ENCODE results near the gene L1CAM. TPM values are rescaled to one million over a fixed set of nuclear protein-coding genes. Genes with fewer than 3 reads are reported as not detected.

The L1CAM gene
- total RNA-seq, 1 experiment from 2014 or later, result 7.9 TPM

DNA sequence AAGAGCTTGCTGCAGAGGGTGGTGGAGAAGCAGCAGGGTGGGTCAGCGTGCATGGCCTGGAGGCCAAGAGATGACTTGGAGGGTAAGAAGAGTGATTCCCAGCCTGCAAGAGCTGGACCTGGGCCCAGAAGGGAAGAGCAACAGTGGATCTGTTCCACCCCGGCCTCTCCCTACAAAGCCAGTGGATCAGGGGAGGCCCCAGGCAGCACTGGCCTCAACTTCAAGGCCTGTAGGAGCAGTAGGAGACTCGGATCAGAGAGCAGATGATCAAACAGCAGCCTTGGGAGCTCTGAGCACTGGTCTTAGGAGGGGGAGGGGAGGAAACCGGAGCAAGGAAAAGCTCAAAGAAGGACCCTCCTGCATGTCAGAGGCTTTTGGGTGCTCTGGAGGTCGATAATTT lies 7.6 kb downstream of the L1CAM start:
- DNase-seq (ENCODE audit: low spot score), result no peak

DNA sequence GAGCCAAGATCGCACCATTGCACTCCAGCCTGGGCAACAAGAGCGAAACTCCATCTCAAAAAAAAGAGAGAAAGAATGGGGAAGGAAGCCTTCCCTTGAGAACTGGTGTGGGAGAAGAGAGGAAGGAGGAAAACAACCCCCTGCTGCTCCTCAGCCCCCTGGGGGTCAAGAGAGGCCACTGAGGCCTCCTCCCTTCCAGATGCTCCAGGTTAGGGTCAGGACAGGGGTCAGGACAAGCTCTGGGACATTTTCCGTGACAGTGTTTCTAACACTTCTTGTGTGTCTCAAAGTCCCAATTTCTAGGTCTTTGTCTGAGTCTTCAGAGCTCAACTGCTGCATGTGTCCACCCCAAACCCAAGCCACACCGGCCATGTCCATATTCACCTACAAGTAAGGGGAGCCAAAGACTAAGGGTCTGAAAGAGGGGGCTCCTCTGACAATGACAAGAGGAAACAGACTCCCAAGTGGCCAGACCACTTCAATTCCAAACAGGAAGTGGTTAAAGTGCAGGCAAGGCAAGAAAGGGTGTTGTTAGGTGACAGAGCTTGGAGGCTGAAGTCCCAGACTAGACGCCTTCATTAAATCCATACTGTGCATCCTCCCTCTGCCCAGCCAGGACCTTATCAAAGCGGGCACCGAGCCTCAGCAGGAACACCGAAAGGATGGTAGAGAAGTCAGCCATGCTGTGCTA lies 8.3 kb downstream of the L1CAM start:
- no peak for DNase-seq (ENCODE audit: low spot score)

- DNase-seq (ENCODE audit: low spot score), result no peak
These were observed 9.9 kb downstream of the L1CAM start for GRCh38 chrX:153876112-153876491.

GRCh38 chrX:153875391-153876111 lies 10.4 kb downstream of the L1CAM start:
- no peak for DNase-seq (ENCODE audit: low spot score)

- no peak for DNase-seq (ENCODE audit: low spot score)
These were observed 11.4 kb downstream of the L1CAM start for GRCh38 chrX:153874366-153875125.

- no peak for DNase-seq (ENCODE audit: low spot score)
These were observed 11.9 kb downstream of the L1CAM start for GRCh38 chrX:153874085-153874365.

GRCh38 chrX:153873282-153874084 lies 12.5 kb downstream of the L1CAM start:
- DNase-seq (ENCODE audit: low spot score), result no peak

DNA sequence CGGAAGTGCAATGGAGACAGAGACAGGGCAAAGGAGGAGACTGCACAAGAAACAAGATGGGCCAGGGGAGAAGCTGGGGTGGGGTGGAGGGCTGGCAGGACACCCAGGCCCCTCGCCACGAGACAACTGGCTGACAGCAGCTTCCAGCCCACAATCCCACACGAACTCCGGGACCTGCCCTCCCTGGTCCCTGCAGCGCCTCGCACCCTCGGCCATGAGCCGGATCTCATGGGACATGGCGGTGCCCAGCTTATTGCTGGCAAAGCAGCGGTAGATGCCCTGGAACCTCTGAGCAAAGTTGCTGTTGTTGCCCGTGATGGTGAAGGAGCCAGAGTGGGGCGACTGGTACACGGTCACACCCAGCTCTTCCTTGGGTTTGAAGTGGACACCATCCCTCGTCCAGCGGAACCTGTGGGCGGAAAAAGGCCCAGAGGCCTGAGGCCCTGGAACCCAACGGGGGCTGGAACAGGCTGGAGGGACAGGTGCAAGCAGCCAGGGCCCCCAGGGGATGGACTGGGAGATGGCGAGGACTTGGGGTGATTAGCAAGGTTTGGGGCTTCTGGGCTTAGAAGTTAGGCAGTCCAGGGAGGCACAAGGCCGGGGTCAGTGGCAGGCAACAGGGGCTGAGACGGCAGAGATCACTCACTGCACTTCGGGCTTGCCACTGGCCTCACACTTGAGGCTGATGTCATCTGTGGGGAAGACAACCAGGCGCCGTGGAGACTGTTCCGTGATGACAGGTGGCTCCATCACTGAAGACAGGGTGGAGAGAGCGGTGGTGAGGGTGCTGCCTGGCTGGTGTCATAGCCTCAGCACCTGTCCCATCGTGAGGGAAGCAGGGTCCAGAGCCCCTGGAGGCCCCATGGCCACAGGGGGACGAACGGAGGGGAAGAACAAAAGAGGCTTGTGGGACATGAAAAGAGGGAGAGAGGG lies 13.8 kb downstream of the L1CAM start:
- DNase-seq (ENCODE audit: low spot score), result no peak

GRCh38 chrX:153871451-153871850 lies 14.5 kb downstream of the L1CAM start:
- DNase-seq (ENCODE audit: low spot score), result no peak

DNA sequence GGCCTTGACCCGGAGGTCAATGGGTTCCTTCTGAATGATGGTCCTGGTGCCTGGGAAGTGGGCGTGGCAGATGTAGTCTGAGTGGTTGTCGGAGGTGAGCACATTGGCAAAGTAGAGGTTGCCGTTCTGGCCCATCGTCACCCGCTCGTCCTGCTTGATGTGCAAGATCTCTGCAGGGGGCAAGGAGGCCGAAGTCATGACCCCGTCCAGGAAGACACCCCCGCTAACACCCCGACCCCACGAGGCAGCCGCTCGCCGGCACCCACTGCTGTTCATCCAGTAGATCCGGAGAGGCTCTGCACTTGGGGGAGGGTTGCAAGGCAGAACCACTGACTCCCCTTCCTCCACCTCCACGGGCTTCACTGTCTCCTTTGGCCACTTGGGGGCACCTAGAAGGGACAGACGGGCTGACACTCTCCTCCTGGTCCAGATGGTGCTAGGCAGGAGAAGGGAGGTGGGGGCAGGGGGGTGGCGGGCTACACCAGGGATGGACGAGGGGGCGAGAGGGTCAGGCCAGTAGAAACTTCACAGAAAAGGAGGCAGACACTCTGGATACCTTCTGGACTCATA lies 15.1 kb downstream of the L1CAM start:
- DNase-seq (ENCODE audit: low spot score), result no peak

DNA sequence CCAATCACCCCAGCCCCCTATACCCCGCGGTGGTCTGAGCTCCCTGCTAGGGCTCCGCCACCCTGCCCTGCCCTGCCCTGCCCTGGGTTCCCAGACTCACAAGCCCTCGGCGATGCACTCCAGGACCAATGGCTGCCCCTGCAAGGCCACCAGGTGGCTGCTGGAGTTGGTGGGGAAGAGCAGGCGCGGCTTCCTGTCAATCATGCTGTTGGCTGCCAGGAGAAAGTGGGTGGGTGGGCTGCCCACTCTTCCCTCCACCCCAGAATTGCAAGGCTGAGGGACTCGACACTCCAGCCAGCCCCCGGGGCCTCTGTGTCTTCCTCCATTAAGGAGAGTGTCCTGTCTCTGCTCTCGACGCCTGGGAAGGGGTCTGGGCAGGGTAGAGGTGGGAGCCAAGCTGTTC lies 15.7 kb downstream of the L1CAM start:
- DNase-seq (ENCODE audit: low spot score), result no peak

DNA sequence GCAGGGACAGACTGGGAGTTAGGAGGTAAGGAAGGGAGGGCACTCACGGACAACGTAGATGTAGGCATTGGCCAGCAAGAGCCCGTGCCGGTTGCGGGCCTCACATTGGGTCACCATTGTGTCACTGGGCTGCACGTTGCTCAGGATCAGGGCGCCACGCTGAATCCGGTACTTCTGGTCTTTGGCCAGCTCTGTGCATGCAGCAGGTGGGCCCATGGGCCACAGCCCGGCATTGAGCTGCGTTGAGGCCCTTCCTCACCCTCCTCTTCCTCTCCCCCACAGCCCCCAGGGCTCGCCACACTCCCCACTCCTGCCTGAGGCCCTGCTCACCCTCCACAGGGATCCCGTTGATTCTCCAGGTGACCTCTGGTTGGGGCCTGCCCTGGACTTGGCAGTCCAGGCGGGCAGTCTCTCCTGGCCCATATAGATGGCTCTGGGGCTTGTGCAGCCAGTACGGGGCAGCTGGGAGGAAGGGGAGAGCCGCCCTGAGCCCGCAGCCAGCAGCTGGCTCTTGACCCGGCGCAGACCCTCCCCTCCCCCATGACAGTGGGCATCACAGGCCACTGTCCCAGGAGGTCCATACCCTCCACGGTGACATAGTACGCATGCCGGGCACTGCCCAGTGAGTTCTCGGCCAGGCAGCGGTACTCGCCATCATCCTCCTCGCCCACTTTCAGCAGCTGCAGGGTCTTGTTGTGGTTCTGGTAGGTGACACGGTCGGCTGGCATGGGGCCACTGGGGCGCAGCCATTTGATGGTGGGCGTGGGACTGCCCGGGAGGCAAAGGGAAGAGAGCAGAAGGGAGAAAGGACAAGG lies 16.3 kb downstream of the L1CAM start:
- no peak for DNase-seq (ENCODE audit: low spot score)

DNA sequence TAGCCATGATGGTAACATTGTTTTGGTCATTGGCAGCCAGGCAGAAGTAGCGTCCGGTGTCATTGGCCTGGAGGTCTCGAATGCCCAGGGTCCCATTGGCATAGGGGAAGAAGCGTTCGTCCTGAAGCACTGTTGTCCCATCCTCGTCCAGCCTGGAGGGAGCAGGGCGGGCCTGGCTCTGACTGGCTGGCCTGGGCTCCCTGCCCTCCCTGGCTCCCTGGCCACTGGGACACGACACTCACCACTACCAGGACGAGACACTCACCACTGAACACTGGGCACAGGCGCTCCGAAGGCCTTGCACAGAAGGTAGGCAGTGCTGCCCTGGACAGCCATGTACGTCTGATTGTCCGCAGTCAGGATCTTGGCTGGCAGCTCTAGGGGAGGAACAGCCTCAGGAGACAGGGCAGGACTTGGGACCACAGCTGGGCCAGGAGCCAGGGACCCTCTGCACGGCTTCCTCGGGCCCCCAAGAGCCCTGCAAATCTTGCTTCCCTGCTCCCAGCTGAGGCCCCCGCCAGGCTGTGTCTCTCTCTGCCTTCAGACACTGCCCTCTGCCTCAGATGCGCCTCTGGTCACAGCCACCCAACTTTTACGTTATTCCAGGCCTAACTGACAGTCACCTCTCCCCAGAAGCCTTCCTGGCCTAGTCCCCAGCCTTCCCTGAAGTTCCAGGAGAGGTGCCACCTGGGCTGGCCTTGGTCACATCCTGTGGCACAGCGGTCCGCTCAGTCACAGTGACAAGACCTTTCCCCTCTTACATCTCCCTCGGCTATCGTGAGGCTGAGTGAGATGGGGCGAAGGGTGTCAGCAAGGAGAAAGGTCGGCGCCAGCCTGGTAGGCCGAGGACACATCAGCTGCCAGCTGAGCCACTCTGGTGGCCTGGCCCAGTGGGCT lies 17.1 kb downstream of the L1CAM start:
- DNase-seq (ENCODE audit: low spot score), result no peak

DNA sequence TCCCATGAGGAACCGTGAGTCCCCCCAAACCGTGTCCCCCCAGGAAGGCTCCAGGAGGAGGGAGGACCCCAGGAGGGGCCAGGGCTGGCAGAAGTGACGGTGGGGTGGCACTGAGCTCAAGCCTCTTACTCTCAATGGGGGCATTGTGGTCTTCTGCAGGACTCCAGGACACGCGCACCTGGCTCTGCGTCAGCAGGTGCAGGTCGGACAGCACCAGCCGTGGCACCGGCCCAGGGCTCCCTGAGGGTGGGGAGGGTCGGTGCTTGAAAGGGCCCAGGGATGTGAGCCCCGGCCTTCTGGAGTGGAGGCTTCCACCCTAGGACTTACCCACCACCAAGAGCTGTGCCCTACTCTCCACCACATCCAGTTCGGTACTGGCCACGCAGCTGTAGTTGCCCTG lies 18.3 kb downstream of the L1CAM start:
- DNase-seq (ENCODE audit: low spot score), result no peak

GRCh38 chrX:153867139-153867538 lies 18.8 kb downstream of the L1CAM start:
- DNase-seq (ENCODE audit: low spot score), result no peak

DNA sequence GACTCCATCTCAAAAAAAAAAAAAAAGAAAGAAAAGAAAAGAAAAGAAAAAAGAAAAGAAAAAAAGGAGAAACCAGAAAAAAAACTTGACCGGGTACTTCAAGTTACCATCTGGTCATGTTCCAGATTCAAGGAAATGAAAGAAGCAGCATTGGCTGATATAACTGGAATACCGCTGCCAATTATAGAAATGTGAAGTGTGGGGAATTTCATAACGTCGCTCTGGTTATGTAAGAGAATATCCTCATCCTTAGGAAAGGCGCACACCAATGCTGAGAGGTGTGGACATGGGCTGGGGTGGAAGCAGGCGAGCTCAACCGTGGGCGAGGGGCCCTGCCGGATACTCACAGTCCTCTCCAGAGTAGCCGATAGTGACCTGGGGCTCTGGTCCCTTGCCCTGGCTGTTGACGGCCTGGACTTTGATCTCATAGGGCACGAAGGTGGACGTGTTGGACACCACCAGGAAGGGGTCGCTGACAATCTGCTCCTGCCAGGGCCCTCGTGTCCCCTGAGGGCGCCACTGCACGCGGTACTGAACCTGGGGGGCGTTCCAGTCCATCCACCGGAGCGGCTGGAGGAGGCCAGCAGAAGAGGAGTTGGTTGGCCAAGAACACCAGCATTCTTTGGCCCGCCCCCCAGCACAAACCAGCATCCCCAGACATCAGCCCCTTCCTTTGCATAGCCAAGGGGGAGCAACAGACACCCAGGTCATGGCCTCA lies 19.5 kb downstream of the L1CAM start:
- no peak for DNase-seq (ENCODE audit: low spot score)

- DNase-seq (ENCODE audit: low spot score), result no peak
These were observed 20.3 kb downstream of the L1CAM start for GRCh38 chrX:153865685-153866084.

- DNase-seq (ENCODE audit: low spot score), result no peak
These were observed 20.7 kb downstream of the L1CAM start for GRCh38 chrX:153865321-153865580.
